Fibroblast of skin of back (primary cell): Measurements from ENCODE around the gene ZCWPW1.
A peak's percentile ranks its signal among the peaks of the same experiment; 100 is the strongest.
"Not testable (repeated sequence)": the region's sequence is repeated elsewhere in the genome, so short reads cannot be mapped to it uniquely, and the experiment has no call there.

Source experiments
- DNase-seq: peaks from one replicate; pipeline ENCODE4 v3.0.0-alpha.2; 2013

Gene ZCWPW1

DNA sequence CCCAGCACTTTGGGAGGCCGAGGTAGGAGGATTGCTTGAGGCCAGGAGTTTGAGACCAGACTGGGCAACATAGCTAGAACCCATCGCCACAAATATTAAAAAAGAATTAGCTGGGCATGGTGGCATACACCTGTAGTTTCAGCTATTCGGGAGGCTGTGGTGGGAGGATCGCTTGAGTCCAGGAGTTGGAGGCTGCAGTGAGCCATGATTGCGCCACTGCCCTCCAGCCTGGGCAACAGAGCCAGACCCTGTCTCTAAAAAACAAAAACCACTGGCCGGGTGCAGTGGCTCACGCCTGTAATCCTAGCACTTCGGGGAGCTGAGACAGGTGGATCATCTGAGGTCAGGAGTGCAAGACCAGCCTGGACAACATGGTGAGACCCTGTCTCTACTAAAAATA is 25.4 kb upstream of the ZCWPW1 start:
- not testable (repeated sequence) for DNase-seq

- no peak for DNase-seq
These were observed 24.0 kb upstream of the ZCWPW1 start for GRCh38 chr7:100452513-100452912.

- DNase-seq: no peak
These were observed 20.8 kb upstream of the ZCWPW1 start for GRCh38 chr7:100449190-100449795.

DNA sequence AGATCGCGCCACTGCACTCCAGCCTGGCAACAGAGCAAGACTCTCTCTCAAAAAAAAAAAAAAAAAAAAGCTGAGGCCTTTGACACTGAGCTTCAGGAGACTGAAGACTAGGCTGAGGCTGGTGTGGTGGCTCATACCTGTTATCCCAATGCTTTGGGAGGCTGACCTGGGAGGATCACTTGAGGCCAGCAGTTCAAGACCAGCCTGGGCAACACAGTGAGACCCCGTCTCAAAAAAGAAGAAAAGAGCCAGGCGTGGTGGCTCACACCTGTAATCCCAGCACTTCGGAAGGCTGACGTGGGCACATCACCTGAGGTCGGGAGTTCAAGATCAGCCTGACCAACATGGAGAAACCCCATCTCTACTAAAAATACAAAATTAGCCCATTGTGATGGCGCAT is 18.9 kb upstream of the ZCWPW1 start:
- DNase-seq: not testable (repeated sequence)

- DNase-seq: peak; percentile 32
These were observed 17.5 kb upstream of the ZCWPW1 start for GRCh38 chr7:100446040-100446439.

DNA sequence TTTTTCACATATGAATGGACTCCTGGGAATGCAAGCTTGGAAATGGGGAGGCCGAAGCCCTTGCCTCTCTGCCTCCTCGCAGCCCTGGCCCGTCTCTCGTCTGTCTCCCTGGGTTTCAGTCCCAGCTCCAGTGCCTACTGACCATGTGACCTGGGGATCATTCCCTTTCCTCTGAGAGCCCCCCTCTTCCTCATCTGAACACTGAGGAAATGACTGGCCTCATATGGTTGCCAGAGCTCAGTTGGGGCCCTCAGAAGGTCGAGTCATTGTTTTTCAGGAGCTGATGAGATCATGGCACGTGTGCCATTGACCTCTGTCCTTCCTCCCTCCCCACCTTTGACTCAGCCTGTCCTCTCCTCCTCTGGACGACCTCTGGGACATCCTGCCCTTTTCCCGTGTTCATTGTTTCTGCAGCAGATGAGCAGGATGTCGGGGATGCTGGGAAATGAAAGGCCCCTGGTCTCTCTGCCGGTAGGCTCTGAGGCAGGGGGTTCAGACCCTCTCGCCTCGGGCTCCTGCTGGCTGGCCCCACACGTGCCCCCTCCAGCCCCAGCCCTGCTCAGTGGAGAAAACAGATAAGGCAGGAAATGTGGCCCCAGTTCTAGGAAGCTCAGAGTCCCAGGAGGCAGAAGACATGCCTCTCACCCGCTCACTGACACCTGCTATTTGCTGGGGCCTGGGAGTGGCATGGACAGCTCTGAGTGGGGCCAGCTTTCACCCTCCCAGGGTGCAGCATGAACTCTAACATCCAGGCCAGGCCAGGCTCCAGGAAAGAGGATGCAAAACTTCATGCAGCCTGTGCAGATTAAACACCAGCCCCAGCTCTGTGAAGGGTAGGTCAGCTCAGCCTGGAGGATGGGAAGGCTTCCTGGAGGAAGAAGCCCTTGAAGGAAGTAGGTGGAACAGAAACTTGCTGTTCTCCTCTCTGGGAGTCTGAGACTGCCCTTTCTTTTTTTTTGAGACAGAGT is 16.1 kb upstream of the ZCWPW1 start:
- peak; percentile 63 for DNase-seq

DNA sequence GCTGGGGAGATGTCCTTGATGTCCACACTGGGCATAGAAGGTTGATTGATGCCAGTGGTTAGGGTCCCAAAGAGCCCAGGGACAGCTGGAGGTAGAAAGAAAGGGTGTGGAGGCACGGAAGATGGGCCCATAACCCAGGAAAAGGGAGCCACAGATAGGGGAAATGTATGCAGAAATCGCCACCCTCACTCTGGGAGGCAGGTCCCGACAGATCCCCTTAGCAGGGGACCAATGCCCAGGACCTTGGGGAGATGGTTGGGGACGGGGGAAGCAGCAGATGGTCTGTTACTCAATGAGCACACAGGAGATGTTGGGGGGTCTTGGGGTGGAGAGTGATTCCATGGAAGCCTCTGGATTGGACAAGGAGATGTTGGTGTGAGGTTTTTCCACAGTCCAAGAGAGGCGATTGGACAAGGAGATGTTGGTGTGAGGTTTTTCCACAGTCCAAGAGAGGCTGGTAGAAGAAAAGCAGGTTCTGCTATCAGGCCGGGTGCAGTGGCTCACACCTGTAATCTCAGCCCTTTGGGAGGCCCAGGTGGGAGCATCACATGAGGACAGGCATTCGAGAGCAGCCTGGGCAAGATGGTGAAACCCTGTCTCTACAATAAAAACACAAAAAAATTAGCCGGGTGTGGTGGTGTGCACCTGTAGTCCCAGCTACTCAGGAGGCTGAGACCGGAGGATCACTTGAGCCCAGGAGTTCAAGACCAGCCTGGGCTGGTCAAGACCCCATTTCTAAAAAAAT is 14.8 kb upstream of the ZCWPW1 start:
- DNase-seq: no peak

DNA sequence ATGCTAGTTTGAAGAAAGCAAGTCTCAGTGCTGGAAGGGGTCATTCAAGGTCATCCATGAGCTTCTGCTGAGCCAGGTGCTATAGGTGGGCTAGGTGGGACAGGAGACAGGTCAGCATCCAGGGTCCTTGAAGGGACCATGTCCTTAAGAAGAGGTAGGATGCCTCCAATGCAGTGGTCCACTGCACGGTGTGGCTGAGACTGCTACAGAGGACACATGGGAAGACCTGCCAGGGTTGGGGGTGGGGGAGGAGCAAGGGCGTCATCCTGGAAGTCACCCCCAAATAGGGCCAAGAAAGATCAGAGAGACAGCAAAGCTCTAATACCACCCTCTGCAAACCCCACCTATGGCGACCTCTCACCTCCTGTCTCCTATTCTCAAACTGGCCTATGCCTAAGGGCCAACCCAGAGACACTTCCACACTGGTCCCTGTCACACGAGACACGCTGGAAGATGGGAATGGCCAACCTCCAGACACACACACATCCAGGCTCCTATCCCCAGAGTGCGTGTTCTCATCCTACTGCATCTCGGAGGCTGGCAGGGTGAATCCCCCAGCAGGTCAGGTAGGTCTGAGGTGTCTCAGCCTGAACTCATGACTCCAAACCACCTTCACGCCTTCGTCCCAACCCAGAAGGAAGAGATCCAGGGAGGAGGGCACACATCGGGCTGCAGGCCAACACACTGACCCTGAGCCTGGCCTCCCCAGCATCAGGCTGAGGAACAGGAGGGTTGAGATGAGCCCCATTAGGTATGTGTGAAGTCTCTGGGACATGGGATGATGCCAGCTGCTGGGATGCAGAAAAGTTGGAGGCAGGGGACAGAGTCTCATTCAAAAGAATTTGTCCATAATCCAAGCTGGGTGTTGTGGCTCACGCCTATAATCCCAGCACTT is 13.4 kb upstream of the ZCWPW1 start:
- DNase-seq: no peak

DNA sequence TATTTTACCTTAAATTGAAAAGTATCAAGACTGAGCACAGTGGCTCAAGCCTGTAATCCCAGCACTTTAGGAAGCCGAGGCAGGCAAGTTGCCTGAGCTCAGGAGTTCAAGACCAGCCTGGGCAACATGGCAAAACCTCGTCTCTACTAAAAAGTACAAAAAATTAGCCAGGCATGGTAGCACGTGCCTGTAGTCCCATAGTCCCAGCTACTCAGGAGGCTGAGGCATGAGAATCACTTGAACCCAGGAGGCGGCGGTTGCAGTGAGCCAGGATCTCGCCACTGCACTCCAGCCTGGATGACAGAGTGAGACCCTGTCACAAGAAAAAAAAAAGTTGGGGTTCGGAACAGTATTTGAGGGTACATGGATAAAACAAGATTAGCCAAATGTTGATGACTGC is 10.7 kb upstream of the ZCWPW1 start:
- not testable (repeated sequence) for DNase-seq

DNA sequence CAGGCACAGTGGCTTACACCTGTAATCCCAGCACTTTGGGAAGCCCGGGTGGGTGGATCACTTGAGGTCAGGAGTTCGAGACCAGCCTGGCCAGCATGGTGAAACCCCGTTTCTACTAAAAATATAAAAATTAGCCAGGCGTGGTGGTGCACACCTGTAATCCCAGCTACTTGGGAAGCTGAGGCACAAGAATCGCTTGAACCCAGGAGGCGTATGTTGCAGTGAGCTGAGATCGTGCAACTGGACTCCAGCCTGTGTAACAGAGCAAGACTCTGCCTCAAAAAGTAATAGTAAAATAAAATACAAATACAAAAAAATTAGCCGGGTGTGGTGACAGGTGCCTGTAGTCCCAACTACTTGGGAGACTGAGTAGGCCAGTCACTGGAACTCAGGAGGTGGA is 10.2 kb upstream of the ZCWPW1 start:
- not testable (repeated sequence) for DNase-seq

DNA sequence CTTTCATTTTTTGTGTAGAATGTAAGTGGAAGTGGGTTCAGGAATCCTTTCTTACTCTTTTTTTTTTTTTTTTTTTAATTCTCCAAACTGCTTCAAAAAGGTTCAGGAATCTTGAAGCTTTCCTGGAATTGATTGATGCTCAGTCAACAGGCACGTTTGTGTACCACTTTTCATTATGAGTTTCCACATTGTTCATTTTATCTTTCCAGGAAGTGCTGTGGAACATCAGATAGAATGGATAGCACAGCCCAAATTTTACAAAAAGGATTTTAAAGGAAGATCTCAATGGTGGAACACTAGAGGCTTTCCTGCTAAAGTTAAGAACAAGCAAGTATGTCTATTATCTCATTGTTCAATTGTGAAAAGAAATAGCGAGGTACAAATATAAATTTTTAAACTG is 9.7 kb upstream of the ZCWPW1 start:
- DNase-seq: no peak

DNA sequence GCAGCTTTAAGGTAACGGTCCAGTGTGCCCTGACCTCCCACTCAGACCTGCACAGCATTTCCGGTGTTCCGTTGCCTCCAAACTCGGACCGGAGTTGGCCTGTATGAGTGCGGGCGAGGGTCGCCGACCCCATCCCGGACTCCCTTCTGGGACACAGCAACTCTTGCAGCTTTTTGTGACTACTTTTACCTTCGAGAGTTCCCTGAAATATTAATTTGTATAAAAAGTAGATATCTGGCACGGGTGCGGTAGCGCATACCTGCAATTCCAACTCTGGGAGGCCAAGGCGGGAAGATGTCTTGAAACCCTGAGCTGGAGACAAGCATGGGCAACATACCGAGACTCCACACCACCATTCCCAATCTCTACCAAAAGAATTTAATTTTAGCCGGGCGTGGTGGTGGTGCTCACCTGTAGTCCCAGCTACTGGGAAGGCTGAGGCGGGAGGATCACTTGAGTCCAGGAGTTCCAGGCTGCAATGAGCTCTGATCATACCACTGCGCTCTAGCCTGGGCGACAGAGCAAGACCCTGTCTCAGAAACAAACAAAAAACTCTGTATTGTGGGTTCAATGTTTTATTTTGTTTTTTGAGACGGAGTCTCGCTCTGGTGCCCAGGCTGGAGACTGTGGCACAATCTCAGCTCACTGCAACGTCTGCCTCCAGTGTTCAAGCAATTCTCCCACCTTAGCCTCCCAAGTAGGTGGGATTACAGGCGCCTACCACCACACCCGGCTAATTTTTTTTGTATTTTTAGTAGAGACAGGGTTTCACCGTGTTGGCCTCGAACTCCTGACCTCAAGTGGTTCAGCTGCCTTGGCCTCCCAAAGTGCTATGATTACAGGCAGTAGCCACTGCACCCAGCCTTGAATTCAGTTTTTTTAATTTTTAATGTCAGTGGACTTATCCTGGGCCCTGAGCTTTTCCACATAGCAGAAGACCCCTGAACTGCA is 8.9 kb upstream of the ZCWPW1 start:
- DNase-seq: no peak

DNA sequence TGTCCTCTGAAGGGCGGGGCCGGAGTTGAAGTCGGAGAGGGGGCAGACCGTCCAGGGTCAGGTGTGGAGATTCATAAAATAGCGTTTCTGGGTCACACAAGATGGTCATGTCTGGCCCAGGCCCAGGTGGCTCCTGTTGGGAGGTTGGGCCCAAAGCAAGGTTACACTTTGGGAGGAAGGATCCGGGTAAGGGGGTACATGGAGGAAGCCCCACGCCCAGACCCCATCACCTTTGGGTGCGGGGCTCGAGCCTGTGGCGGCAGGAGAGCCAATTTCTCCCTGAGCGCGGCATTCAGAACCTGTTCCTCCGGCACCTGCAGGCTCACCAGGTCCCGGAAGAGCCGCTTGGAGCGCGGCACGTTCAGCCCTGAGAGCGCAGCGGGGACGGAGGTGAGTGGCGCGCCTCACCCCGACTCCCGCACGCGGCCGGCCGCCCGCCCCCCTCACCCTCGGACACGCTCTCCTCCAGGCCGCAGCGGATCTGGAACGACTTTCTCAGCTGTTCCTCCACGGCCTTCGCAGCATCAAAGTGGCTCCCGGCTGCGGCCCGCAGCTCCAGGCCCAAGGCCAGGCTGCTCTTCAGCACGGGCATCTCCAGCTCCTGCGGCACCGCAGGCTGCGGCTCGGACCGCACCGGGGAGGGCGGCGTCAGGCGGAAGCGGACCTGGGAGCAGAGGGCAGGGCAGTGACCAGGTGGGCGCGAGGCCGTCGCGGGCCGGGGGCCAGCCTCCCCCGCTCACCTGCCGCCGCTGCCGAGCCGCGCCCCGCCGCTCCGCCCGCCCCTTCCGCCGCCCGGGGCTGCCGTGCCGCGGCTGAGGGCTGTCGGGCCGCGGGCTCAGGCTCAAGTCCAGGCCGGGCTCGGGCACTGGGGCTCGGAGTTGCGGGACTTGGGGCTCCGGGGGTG is 7.2 kb upstream of the ZCWPW1 start:
- no peak for DNase-seq

DNA sequence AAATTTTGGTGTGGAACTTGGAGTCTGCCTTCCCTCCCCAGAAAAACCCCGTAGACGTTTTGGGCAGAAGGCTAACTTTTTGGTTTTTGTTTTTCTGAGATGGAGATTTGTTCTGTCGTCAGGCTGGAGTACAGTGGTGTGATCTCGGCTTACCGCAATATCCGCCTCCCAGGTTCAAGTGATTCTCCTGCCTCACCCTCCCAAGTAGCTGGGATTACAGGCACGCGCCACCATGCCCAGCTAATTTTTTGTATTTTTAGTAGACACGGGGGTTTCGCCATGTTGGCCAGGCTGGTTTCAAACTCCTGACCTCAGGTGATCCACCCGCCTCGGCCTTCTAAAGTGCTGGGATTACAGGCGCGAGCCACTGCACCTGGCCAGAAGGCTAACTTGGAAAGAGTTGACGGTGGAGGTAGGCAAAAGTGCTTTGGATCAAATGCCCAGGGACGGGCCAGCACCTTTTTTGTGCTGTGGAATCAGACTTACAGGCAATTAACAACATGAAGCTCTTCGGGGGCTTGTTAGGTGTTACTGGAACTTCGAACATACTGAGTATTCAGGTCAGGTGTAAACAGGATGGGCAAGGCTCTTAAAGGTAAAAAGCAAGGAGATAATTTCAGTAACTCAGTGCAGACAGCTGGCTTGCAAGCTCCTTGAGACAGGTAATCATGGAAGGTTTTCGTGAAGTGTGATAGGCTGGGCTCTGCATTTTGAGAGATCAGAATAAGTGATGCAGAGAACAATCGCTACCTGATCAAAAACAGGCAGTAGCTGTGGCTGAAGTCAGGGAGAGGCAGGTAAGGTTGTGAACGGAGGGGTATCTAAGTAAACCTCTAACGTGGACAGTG is 6.0 kb upstream of the ZCWPW1 start:
- no peak for DNase-seq

DNA sequence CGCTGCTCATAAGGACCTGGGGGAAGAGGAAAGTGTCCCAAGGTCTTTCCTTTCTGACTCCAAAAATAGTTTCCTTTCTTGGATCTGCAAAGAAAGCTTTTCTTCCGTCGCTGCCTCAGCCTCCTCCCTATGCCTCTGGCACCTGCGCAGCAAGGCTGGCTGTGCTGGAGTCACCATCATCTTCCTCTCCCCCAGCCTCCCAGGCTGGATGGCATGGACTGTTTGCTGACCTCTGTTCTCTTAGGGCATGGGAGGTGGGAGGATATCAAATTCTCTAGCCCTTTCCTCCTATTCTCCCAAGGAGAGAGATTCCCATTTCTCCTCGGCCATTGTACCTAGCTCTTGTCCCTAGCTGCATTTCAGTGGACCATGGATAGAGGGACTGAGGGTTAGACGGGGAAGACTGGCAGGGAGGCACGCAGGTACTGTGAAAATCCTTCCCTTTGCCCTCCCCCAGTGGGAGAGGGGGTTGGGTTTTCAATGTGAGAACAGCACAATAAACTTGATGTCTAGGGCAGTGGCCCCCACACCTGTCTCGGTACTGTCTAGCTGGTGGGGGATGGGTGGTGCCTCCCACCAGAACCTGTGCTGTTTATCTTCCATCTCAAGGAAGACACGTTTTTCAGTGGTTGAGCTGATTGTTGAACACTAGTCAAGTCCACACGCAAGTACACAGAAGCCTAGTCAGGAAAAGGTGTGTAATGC is 5.2 kb upstream of the ZCWPW1 start:
- DNase-seq: no peak

- DNase-seq: no peak
These were observed 4.7 kb upstream of the ZCWPW1 start for GRCh38 chr7:100433276-100433591.

GRCh38 chr7:100432621-100433275 is 4.2 kb upstream of the ZCWPW1 start:
- no peak for DNase-seq

GRCh38 chr7:100432053-100432452 is 3.5 kb upstream of the ZCWPW1 start:
- DNase-seq: no peak
